GM12878 (cell line): ENCODE measurements around the gene LYPLAL1. TPM values are rescaled to one million over a fixed set of nuclear protein-coding genes. Genes with fewer than 3 reads are reported as not detected.

Source experiments
- ATAC-seq: fragments of 200-7000 bp; cut with Tn5 transposase; 3 replicates; pipeline ENCODE4 v1.9.1; 2020; ENCODE audit warnings: mild to moderate bottlenecking, moderate library complexity
- BruUV-seq: library from RNA; stranded (reverse); fragments of 400-500 nt; replicated peaks from 2 replicates; lab custom pipeline; 2021; lab: Mats Ljungman, UMichigan
- CTCF ChIA-PET: fragments of 300-600 bp; sonication (Branson Sonifier 250); formaldehyde crosslinking; extraction: SDS; loops from one replicate; lab custom pipeline; 2021; ENCODE audit warnings: inconsistent platforms; lab: Yijun Ruan, JAX
- POLR2A ChIA-PET: fragments of 350-600 bp; formaldehyde crosslinking; extraction: SDS; loops from one replicate; lab custom pipeline; 2021; ENCODE audit warnings: inconsistent platforms; lab: Charles Lee
- RAD21 ChIA-PET: fragments of 300-600 bp; sonication (Branson Sonifier 250); formaldehyde crosslinking; loops from one replicate; lab custom pipeline; 2023; ENCODE audit warnings: antibody characterized with exemption; ENCODE audit not compliant: unreplicated experiment; lab: Charles Lee
- SMC1A ChIA-PET: fragments of 300-600 bp; sonication (Branson Sonifier 250); formaldehyde crosslinking; loops from one replicate; lab custom pipeline; 2023; ENCODE audit not compliant: unreplicated experiment, uncharacterized antibody; lab: Charles Lee
- DNase-seq: peaks from one replicate; pipeline ENCODE4 v3.0.0-alpha.2; 2011; ENCODE audit warnings: low read depth, low spot score
- FAIRE-seq: peaks from 3 replicates; lab custom pipeline; 2011; peaks lifted over from hg19 to GRCh38; lab: Jason Lieb, UNC
- H2AFZ ChIP-seq: 2 replicates; pipeline ENCODE4 v1.6.0; 2011; ENCODE audit warnings: low read depth, low read length, control low read depth; ENCODE audit not compliant: control insufficient read depth
- H3K27ac ChIP-seq: 2 replicates; pipeline ENCODE4 v1.5.1; 2011; ENCODE audit warnings: control low read depth; ENCODE audit not compliant: control insufficient read depth, insufficient read depth
- H3K27me3 ChIP-seq, 2 experiments: replicated peaks in 1 of 2; 2 replicates each; pipeline versions ENCODE4 v1.6.0 to v1.6.1; 2011; ENCODE audit warnings: low read length in 1 of 2; ENCODE audit not compliant: control insufficient read depth in 2 of 2, insufficient read depth in 2 of 2
- H3K36me3 ChIP-seq, 2 experiments: 2 replicates each; pipeline ENCODE4 v1.5.1; 2011; ENCODE audit warnings: low read length in 1 of 2; ENCODE audit not compliant: control insufficient read depth in 2 of 2, insufficient read depth in 2 of 2
- H3K4me1 ChIP-seq: 2 replicates; pipeline ENCODE4 v1.6.1; 2011; ENCODE audit warnings: mild to moderate bottlenecking, low read length, moderate library complexity, mixed read lengths; ENCODE audit not compliant: control insufficient read depth, insufficient read depth
- H3K4me2 ChIP-seq: 2 replicates; pipeline ENCODE4 v1.6.0; 2011; ENCODE audit warnings: control low read depth; ENCODE audit not compliant: control insufficient read depth, insufficient read depth
- H3K4me3 ChIP-seq: fragments of 200-600 bp; sonication (generic); 2 replicates; pipeline ENCODE4 v1.5.1; 2016
- H3K79me2 ChIP-seq: 2 replicates; pipeline ENCODE4 v1.6.0; 2011; ENCODE audit warnings: low read length; ENCODE audit not compliant: control insufficient read depth, insufficient read depth
- H3K9ac ChIP-seq: 2 replicates; pipeline ENCODE4 v1.8.0; 2011; ENCODE audit warnings: low read length, control low read depth, mixed read lengths; ENCODE audit not compliant: control insufficient read depth, insufficient read depth
- H3K9me3 ChIP-seq: replicated peaks from 3 replicates; pipeline ENCODE4 v1.5.1; 2011; ENCODE audit warnings: mild to moderate bottlenecking, low read length; ENCODE audit not compliant: control insufficient read depth, insufficient read depth
- H4K20me1 ChIP-seq: 2 replicates; pipeline ENCODE4 v1.6.0; 2011; ENCODE audit not compliant: control insufficient read depth, insufficient read depth
- EED ChIP-seq: sonication (generic); IDR thresholded peaks from 2 replicates; pipeline ENCODE4 v1.6.1; 2016; ENCODE audit warnings: antibody characterized with exemption, low read depth
- JUNB ChIP-seq: IDR thresholded peaks from 2 replicates; pipeline ENCODE4 v1.6.1; 2016; ENCODE audit warnings: antibody characterized with exemption, mild to moderate bottlenecking
- KLF5 ChIP-seq: fragments of 450-650 bp; IDR thresholded peaks from 2 replicates; pipeline ENCODE4 v1.6.1; 2014; ENCODE audit warnings: mild to moderate bottlenecking; ENCODE audit not compliant: partially characterized antibody
- WRNIP1 ChIP-seq: IDR thresholded peaks from 2 replicates; pipeline ENCODE4 v1.6.1; 2011; ENCODE audit warnings: low read depth, low read length, improper control_type of control experiment, borderline replicate concordance
- WGBS: methylation state at CpG from one replicate; pipeline ENCODE4 v1.1.6; 2016; ENCODE audit warnings: low lambda C conversion rate; ENCODE audit not compliant: insufficient replicate concordance, insufficient coverage; ENCODE audit errors: missing lambda C conversion rate; 5-methylcytosine and 5-hydroxymethylcytosine counted together
- in situ Hi-C: fragments of 300-500 bp; cut with MboI; formaldehyde crosslinking; loops from 9 replicates; pipeline ENCODE4 v1.14.3; 2018; ENCODE audit warnings: mixed read lengths
- intact Hi-C: fragments of 100-400 bp; cut with micrococcal nuclease; formaldehyde crosslinking; loops from one replicate; pipeline ENCODE4 v1.14.2; 2022; ENCODE audit not compliant: unreplicated experiment
- polyA plus RNA-seq, 11 experiments: library from polyadenylated mRNA; depleted of rRNA in 4 of 11; unstranded in 6 of 11; stranded (reverse) in 5 of 11; fragments of >200 nt; fragmentation: Nextera tagmentation in 4 of 11; fragmentation: Illumina TruSeq in 1 of 11; extraction: Ambion mirVana in 4 of 11; extraction: Trizol in 1 of 11; gene quantifications; 1 replicate in 1 of 11; 2 replicates in 10 of 11; pipeline versions ENCODE4 v1.2.1 to v1.2.3, GENCODE V29; 2011 to 2016; ENCODE audit warnings: inconsistent platforms in 2 of 11, missing spikeins in 2 of 11, low read depth in 1 of 11
- total RNA-seq, 4 experiments: library from RNA; depleted of rRNA in 3 of 4; stranded (reverse); fragments of >200 nt in 3 of 4; fragmentation: Illumina TruSeq in 1 of 4; extraction: Trizol in 1 of 4; gene quantifications; 2 replicates each; pipeline versions ENCODE4 v1.2.1 to v1.2.3, GENCODE V29; 2013 to 2021
- TF ChIP-seq, protein P1 (sequence below): IDR thresholded peaks from 2 replicates; pipeline ENCODE4 v1.6.1; 2011; ENCODE audit warnings: borderline replicate concordance, low read depth, mild to moderate bottlenecking, moderate library complexity, low read length; ENCODE audit not compliant: insufficient read depth, poor library complexity, severe bottlenecking
- TF ChIP-seq, protein P2 (sequence below): fragments of 450-650 bp; conservative IDR thresholded peaks from 2 replicates; pipeline ENCODE4 v1.6.1; 2017; ENCODE audit warnings: mild to moderate bottlenecking, moderate library complexity
- TF ChIP-seq, protein P3 (sequence below): IDR thresholded peaks from 2 replicates; pipeline ENCODE4 v1.6.1; 2012; ENCODE audit warnings: improper control_type of control experiment, low read depth, low read length; ENCODE audit not compliant: insufficient replicate concordance

LYPLAL1 gene
- total and polyA plus RNA-seq, 10 of the 15 experiments (the other 5 are each of a cell fraction or from before 2014, with no cell fraction given): 19.4 to 112 (median 40.5) TPM

DNA sequence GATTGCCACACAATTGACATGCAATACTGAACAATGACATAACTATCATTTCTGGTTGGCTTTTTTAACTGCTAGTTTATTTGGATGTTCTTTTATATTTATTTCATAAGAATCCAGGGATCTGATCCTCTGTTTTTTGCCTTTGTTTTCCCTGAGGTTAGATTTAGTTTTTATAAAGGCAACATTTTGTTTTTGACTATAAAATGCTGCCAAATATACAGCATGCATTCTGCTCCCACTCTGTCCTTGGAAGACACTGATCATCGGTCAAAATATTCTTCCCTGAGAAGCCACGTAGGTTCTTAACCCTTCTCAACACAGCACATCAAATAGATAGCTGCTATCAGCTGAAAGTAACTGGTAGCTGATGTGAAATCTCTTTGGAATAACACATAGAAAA lies 52.5 kb downstream of the LYPLAL1 start:
- H3K27ac ChIP-seq: no peak overlapping the region
- no peaks in the 10 kb centered on the region for H4K20me1 ChIP-seq
- H3K4me1 ChIP-seq: no peaks in the 10 kb centered on the region
- RAD21 ChIA-PET: no interaction called here
- no peak overlapping the region for H3K4me3 ChIP-seq
- in situ Hi-C loops: no loop called here
- FAIRE-seq: no peak
- no peak overlapping the region for H2AFZ ChIP-seq
- no peak for DNase-seq
- CTCF ChIA-PET: no interaction called here
- no TSS peak for BruUV-seq
- H3K4me2 ChIP-seq: no peak overlapping the region
- no peaks in the 10 kb centered on the region for H3K36me3 ChIP-seq
- intact Hi-C loops: no loop called here
- H3K9ac ChIP-seq: no peak overlapping the region
- no peaks in the 10 kb centered on the region for H3K27me3 ChIP-seq
- no peaks in the 10 kb centered on the region; the same call in 2 of the 3 replicates for H3K9me3 ChIP-seq
- SMC1A ChIA-PET: interaction anchor here (1.0 kb wide), 1 partner anchor 10 kb away, joined by 3 read pairs; no protein-coding TSS in a partner anchor
- H3K79me2 ChIP-seq: no peaks in the 10 kb centered on the region
- ATAC-seq: no peak
- TF ChIP-seq, protein P1, sequence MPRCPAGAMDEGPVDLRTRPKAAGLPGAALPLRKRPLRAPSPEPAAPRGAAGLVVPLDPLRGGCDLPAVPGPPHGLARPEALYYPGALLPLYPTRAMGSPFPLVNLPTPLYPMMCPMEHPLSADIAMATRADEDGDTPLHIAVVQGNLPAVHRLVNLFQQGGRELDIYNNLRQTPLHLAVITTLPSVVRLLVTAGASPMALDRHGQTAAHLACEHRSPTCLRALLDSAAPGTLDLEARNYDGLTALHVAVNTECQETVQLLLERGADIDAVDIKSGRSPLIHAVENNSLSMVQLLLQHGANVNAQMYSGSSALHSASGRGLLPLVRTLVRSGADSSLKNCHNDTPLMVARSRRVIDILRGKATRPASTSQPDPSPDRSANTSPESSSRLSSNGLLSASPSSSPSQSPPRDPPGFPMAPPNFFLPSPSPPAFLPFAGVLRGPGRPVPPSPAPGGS: no peak
- no peak for TF ChIP-seq WRNIP1
- TF ChIP-seq EED: no peak
- WGBS: 94% methylated on average over 2 of the region's 2 CpGs
- POLR2A ChIA-PET: no interaction called here

DNA sequence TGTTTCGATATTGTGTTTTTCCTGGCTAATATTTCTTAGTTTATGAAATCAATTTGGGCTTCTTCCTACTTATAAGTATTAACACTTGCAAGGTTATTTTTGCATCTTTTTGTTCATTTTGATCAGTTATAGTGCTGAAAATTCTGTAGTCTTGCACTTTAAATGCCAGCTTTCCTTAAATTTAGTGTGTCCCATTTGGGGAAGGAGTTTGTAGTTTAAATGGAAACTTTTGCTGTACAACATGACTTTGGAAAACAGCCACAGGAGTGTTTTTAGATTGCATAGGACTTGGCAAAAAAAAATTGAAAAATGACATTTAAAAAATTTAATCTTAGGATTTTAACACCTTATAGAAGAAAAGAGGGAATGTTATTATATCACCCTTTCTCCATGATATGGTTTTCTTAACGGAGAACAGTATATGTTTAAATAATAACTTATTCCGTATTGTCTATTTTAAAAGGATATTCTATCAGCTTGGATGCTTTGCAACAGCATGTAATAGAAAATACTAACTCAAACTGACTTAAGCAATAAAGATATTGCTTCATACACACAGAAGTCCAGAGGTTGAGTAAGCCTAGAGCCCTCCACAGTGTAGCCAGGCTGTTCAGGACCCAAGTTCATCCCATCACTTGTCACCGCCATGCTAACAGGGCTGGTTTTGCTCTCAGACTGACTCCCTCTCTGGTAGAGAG lies 53.8 kb downstream of the LYPLAL1 start:
- Histone ChIP-seq H3K79me2 (no peaks in the 10 kb centered on the region), H3K27me3 (no peaks in the 10 kb centered on the region), H2AFZ (no peak overlapping the region), H3K4me1 (no peaks in the 10 kb centered on the region), H3K36me3 (no peaks in the 10 kb centered on the region), H3K4me3 (no peak overlapping the region), H3K27ac (no peak overlapping the region), H3K9me3 (no peaks in the 10 kb centered on the region; the same call in 2 of the 3 replicates), H3K9ac (no peak overlapping the region), H3K4me2 (no peak overlapping the region), H4K20me1 (no peaks in the 10 kb centered on the region)
- in situ Hi-C loops (no loop called here), intact Hi-C loops (no loop called here)
- FAIRE-seq: no peak
- no peak for ATAC-seq
- WGBS: 73% methylated on average over 4 of the region's 4 CpGs
- ChIA-PET SMC1A (no interaction called here), CTCF (no interaction called here), RAD21 (no interaction called here), POLR2A (no interaction called here)
- DNase-seq: no peak
- no TSS peak for BruUV-seq
- TF ChIP-seq, protein P2, sequence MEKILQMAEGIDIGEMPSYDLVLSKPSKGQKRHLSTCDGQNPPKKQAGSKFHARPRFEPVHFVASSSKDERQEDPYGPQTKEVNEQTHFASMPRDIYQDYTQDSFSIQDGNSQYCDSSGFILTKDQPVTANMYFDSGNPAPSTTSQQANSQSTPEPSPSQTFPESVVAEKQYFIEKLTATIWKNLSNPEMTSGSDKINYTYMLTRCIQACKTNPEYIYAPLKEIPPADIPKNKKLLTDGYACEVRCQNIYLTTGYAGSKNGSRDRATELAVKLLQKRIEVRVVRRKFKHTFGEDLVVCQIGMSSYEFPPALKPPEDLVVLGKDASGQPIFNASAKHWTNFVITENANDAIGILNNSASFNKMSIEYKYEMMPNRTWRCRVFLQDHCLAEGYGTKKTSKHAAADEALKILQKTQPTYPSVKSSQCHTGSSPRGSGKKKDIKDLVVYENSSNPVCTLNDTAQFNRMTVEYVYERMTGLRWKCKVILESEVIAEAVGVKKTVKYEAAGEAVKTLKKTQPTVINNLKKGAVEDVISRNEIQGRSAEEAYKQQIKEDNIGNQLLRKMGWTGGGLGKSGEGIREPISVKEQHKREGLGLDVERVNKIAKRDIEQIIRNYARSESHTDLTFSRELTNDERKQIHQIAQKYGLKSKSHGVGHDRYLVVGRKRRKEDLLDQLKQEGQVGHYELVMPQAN: no peak
- TF ChIP-seq, protein P3, sequence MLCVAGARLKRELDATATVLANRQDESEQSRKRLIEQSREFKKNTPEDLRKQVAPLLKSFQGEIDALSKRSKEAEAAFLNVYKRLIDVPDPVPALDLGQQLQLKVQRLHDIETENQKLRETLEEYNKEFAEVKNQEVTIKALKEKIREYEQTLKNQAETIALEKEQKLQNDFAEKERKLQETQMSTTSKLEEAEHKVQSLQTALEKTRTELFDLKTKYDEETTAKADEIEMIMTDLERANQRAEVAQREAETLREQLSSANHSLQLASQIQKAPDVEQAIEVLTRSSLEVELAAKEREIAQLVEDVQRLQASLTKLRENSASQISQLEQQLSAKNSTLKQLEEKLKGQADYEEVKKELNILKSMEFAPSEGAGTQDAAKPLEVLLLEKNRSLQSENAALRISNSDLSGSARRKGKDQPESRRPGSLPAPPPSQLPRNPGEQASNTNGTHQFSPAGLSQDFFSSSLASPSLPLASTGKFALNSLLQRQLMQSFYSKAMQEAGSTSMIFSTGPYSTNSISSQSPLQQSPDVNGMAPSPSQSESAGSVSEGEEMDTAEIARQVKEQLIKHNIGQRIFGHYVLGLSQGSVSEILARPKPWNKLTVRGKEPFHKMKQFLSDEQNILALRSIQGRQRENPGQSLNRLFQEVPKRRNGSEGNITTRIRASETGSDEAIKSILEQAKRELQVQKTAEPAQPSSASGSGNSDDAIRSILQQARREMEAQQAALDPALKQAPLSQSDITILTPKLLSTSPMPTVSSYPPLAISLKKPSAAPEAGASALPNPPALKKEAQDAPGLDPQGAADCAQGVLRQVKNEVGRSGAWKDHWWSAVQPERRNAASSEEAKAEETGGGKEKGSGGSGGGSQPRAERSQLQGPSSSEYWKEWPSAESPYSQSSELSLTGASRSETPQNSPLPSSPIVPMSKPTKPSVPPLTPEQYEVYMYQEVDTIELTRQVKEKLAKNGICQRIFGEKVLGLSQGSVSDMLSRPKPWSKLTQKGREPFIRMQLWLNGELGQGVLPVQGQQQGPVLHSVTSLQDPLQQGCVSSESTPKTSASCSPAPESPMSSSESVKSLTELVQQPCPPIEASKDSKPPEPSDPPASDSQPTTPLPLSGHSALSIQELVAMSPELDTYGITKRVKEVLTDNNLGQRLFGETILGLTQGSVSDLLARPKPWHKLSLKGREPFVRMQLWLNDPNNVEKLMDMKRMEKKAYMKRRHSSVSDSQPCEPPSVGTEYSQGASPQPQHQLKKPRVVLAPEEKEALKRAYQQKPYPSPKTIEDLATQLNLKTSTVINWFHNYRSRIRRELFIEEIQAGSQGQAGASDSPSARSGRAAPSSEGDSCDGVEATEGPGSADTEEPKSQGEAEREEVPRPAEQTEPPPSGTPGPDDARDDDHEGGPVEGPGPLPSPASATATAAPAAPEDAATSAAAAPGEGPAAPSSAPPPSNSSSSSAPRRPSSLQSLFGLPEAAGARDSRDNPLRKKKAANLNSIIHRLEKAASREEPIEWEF: no peak
- TF ChIP-seq JUNB (no peak), KLF5 (no peak)
